HG03280 (cell line): ENCODE data around the gene LINGO4.
"Not testable (repeated sequence)": the region's sequence is repeated elsewhere in the genome, so short reads cannot be mapped to it uniquely, and the experiment has no call there.

Source experiments
- ATAC-seq: cut with Tn5 transposase; IDR thresholded peaks from one replicate; pipeline ENCODE4 v1.9.1; 2021; ENCODE audit warnings: mild to moderate bottlenecking, moderate library complexity; ENCODE audit not compliant: unreplicated experiment

Gene LINGO4

DNA sequence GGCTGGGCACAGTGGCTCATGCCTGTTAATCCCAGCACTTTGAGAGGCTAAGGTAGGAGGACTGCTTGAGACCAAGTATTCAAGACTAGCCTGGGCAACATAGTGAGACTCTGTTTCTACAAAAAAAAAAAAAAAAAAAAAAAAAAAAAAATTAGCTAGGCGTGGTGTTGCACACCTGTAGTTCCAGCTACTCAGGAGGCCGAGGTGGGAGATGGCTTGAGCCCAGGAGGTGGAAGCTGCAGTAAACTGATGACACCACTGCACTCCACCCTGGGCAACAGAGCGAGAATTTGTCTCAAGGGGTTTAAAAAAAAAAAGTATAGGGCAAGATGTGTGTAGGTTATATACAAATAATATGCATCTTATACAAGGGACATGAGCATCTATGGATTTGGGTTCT lies 17.5 kb downstream of the LINGO4 start:
- no peak for ATAC-seq

DNA sequence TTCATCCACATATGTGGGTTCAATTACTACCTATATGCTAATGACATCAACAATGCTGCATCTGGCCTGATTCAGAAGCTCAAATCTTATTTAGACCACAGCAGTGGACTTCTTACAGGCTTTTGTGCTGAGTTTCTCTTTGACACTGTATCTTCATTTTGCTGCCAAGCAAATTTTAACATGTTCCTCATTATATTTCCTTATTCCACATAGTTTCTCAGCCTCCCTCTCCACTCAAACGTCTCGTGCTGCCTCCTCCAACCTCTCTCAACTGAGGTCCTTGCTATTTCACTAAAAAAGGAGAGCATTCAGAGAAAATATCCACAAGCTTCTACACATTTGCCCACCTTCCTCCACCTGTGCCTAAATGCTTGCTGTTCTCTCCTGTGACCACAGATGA lies 21.4 kb downstream of the LINGO4 start:
- ATAC-seq, result no peak

DNA sequence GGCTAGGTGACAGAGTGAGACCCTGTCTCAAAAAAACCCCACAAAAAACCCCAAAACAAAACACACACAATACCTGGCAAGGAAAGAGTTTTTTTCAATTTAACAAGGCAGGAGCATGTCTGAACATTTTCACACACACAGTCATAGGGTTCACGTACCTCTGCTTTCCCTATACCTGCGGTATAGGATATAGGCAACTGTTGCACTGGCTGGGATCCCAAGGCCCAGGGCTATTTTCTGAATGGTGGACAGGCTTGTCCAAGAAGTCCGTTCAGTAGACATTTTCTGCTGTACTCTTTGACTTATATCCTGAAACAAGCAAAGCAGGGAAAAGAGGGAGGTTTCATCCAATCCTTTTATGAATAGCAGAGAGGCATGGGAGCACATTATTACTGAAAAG lies 22.5 kb downstream of the LINGO4 start:
- ATAC-seq, result no peak

DNA sequence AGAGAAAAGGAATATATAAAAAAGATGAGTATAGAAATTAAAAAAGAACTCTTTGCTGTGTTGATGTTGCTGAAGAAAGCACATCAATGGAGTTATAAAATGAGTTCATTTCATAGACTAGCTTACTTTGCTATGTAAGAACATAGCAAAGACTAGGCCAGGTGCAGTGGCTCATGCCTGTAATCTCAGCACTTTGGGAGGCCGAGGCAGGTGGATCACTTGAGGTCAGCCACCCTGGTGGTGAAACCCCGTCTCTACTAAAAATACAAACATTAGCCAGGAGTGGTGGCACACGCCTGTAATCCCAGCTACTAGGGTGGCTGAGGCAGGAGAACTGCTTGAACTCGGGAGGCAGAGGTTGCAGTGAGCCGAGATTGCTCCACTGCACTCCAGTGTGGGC lies 23.2 kb downstream of the LINGO4 start:
- not testable (repeated sequence) for ATAC-seq

DNA sequence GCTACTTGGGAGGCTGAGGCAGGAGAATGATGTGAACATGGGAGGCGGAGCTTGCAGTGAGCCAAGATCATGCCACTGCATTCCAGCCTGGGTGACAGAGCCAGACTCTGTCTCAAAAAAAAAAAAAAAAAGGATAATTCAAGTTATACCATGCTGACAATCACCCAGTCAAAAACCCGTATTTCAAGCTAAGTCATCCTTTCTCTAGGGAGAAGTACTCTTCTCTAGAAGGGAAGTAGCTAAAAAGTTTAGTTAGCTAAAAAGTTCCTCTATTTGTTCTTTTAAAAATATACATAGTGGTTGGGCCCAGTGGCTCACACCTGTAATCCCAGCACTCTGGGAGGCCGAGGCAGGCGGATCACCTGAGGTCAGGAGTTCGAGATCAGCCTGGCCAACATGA lies 24.5 kb downstream of the LINGO4 start:
- ATAC-seq, result not testable (repeated sequence)

DNA sequence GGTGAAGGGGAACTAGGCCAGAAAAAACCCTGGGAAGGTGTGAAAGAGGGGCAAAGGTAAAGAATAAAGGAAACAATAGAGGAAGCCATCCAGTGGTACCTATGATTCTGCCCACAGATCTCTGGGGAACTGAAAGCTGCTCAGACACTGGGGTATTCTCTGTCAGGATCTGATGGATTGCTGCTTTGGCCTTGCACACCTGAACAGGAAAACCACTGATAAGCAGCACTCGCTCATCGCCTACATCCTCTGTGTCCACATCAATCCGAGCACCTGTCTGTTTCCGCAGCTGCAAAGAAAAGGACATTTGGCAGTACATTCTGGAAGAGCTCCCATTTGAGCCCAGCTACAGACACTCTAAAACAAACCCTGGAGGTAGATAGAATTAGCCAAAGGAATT lies 25.4 kb downstream of the LINGO4 start:
- no peak for ATAC-seq

DNA sequence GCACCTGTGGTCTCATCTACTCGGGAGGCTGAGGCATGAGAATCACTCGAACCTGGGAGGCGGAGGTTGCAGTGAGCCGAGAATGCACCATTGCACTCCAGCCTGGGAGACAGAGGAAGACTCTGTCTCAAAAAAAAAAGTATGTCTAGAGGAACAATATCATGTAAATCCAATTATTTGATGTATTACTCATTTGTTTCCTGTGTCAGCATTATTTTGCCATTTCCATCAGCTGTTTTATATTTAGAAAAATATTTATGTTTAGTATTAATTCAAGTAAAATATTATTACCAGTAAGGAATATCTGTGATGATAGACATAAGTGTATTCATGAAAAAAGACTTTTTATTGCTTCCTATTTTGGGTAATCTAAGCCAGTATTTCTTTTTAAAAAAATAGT lies 27.9 kb downstream of the LINGO4 start:
- no peak for ATAC-seq

DNA sequence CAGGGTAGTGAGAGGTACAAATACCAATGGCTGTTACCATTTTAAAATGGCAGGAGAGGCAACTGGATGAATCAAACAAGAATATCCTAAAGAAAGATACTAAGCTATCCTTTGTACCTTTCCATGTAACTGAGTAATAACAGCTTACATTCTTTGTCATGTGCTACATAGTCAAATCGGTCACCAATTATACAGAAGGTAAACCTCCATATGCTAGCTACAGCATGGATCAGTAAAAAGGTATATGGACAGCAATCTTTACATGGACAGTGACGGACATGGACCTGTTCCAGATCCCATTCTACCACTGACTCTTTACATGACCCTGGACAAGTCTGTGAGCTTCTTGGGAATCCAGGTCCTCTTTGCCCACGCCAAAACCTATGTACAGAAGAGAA lies 28.6 kb downstream of the LINGO4 start:
- no peak for ATAC-seq

DNA sequence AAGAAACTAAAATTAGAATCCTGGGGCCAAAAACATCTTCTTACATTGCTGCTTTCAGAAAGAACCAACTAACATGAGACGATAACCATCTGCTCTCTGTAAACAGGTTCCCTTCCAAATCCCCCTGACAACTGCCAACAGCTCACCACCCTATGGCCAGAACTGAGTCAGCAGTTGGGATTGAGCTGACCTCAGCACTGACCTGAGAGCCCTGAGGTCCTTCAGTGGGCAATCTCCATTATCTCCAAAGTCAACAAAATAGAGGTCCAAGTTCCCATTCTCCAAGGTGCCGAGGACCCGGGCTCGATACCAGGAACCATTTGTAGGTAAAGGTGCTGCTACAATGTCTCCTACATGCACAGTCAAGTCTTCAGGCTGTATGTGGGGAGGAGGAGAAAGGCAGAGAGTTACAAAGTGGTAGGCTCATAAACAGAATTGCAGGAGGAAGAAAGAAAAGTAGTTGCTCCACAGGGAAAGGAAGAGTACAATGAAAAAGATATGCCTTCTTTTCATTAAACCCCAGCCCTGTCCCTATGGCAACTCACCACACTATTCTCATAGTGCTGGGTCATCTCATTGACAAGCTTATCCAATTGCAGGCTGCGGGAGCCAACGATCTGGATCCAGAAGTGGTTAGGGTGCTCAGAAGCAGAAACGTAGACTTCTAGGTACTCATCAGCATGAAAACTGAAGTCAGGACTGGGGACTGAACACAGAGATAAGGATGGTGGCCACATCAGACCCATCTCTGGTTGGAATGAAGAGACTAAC lies 29.1 kb downstream of the LINGO4 start:
- no peak for ATAC-seq

DNA sequence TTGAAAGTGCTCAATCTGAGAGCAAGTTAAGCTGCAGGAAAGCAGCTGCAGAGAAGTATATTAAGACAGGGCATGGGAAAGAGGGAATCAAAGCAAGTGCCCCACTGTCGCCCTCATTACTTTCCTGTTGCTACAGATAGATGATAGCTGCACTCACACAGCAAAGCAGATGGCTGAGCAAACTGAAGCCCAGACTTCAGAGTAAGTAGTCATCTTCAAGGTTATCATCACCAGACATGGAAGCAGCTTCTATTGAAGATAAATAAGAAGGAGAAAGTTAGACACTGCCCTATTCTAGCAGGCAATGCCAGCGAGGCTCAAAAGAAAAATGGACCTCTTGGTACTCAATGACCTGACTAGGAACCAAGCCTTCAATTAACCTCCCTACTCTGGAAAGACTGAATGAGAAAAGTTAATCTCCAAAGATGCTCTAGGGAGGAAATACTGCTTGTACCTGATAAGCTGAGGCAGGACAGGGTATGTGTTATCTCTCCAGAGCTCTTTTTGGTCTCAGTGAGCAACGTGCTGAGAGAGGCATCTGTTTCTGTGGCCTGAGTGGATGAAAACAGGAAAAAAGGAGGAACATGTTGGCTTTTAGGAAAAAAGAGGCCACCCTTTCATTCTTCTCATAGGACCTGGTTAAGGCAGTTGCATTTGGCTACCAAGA lies 30.8 kb downstream of the LINGO4 start:
- no peak for ATAC-seq

DNA sequence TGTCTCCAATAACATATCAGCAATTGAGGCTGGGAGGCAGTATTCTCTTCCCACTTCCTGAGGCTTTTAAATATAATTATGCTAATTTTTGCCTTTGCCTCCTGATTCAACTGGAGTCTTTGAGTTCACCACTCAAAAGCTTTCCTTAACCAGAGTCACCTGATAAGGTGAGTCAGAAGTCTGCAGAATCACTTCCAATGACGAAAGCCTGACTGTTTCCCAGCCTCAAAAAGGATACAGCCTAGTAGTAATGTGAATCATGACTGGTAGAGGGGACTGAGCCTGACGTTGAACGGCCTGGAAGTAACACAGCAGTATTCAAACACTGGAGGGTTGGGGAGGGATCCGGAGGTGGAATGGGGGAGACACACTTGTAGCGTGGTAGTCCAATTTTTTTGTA lies 31.5 kb downstream of the LINGO4 start:
- no peak for ATAC-seq

DNA sequence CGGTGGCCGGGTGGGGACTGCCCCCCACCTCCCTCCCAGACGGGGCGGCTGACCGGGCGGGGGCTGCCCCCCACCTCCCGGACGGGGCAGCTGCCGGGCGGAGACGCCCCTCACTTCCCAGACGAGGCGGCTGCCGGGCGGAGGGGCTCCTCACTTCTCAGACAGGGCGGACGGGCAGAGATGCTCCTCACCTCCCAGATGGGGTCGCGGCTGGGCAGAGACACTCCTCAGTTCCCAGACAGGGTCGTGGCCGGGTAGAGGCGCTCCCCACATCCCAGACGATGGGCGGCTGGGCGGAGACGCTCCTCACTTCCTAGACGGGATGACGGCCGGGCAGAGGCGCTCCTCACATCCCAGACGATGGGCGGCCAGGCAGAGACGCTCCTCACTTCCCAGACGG lies 35.9 kb downstream of the LINGO4 start:
- not testable (repeated sequence) for ATAC-seq

DNA sequence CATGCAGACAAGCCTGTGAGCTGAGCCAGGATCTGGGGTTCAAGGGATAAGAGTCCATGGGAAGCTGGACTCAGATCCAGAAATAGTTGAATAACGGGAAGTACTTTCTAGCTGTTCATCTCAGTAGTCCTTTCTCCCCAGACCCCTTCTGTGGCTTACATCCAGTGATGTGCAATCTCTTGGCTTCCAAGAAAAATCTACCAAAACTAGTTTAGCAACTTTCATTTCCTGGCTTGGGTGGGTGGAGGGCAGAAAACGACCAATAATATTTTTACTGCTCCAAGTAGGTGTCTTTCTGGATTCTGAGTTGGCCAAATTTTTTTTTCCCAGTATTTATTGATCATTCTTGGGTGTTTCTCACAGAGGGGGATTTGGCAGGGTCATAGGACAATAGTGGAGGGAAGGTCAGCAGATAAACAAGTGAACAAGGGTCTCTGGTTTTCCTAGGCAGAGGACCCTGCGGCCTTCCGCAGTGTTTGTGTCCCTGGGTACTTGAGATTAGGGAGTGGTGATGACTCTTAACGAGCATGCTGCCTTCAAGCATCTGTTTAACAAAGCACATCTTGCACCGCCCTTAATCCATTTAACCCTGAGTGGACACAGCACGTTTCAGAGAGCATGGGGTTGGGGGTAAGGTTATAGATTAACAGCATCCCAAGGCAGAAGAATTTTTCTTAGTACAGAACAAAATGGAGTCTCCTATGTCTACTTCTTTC lies 36.7 kb downstream of the LINGO4 start:
- ATAC-seq, result not testable (repeated sequence)

DNA sequence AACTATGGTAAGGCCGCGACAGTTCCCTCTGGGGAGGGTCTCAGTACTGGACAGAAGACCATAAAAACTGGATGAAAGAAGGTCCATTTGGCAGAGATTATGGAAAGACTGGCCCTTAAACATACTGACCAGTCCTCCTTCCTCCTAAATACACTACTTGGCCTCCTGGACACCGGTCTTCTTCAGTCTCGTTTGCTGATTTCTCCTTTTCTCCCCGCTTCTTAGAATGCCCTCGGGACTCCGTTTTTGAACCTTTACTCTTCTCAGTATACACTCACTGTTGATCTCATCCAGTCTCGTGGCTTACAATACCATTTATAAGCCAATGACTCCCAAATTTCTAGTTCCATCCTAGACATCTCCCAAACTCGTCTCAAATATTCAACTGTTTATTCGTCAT lies 41.2 kb downstream of the LINGO4 start:
- ATAC-seq, result no peak

DNA sequence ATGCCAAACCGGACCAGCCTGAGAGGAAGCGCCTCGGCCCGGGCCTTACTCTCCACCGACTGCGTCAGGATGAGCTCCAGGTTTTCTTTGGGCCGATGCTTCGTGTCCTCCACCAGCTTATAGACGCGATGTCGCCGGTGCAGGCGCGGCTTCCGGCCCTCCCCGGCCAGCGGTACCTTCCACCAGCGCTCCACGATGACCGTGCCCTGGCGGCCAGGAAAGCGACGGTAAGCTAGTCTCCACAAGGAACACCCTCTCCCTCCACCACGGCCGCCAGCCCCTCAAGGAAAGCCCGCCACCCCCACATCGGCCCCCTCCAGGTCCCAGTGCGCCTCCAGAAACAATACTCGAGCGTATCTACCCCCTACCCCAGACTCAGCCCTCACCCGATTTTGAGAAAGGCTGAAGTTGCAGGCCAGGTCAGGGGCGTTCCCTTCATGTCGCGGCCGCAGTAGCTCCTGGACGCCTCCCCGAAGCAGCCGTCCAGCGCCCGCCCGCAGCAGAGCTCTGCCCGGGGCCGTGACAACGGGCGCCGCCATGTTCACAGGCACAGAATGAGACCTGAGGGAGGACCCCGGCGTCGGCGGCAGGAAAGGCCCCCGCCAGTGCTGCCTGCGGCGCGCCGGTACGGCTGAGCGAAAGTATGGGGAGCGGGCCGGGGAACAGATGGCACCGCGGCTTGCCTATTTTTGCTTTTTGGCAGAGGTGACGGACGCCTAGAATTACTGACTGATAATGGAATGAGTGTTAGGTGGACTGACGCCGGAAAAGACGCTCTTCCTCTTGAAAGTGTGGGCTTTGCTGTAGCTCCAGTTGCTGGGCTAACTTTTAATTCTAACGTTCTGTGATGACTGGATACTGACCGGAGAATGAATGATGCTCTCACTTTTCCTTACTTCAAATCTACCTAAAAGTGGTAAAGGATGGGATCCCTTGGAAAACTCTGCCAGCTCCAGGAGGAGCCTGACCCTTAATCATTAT lies 42.0 kb downstream of the LINGO4 start, which contains the start of gene MRPL9:
Gene MRPL9 (minus strand): TSS at position 556 of the 981 bp plus-strand sequence. CDS start 17 bp downstream, at position 539.
- ATAC-seq, result peak; percentile 87

DNA sequence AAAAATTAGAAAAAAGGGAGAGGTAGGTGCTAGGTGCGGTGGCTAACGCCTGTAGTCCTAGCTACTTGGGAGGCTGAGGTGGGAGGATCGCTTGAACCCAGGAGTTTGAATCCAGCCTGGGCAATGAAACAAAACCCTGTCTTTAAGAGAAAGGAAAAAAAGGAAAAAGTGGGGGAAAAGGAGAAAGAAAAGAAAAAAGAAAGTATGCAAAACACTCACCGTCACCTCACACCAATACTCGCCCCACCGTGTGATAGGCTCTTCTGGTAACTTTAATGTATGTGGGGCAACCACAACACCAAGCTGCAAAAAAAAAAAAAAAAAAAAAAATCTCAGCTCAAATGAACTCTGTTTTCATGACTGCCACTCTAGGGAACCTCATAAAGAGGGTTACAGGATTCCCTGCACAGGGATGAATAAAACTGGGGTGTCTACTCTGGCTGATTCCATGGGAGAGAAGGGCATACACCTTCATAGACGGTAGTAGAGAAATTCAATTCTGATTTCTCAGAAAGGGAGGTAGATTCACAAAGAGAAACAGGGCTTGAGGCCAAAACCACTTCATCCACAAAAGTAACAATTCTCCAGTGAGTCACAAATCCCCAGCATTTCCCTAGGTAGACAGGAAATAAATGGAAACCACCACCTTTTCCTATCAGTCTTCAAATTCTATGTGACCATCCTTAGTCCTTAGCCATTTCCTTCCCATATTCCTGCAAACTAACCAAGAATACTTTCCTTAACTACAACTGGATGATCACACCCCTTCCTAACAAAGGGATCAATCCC lies 44.4 kb downstream of the LINGO4 start:
- no peak for ATAC-seq

DNA sequence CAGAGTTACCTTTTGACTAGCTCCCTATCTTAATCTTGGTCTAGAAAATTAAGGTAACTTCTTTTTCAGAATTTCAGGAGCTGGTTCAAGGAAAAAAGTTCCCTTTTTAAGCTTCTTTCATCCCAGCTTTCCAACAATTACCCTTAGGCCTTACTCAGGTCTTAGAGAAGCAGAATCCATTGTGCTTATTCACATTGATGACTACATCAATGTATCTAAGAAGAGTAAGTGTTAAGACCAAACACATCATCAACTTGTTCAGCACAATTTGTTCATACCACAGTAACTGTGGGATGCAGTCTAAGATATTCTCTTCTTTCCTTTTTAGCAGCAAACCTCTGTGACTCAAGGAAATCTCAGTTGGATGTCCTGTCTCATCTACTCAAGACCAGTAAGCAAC lies 46.0 kb downstream of the LINGO4 start:
- no peak for ATAC-seq

DNA sequence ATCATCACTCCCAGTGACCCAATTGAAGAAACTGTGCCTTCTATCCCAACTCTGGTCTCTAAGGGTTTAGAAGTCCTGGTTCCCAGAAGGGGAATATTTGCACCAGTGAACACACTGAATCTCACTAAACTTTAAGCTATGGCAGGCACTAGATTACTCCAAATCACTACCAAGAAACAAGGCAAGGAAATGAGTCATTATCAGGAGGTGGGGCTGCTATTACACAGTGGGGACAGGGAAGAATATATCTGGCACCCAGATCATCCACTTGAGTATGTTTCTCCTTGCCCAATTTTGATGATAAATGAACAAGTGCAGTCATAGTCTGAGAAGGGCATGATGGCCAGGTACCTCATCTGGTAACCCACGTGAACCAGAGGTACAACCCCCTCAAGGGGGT lies 48.9 kb downstream of the LINGO4 start:
- no peak for ATAC-seq
